Left renal cortex interstitium (tissue), 4 donors: Measurements from ENCODE around the gene CNTD1. TPM values are rescaled to one million over a fixed set of nuclear protein-coding genes. Genes with fewer than 3 reads are reported as not detected.
"Not testable (repeated sequence)": the region's sequence is repeated elsewhere in the genome, so short reads cannot be mapped to it uniquely, and the experiment has no call there.

ENCODE experiments used
- DNase-seq, 4 donors: peaks; one replicate each; pipeline ENCODE4 v3.0.0-alpha.2; 2013; ENCODE audit warnings: low read depth in 4 of 4, low spot score in 2 of 4, missing footprints in 1 of 4
- polyA plus RNA-seq, 4 donors: library from polyadenylated mRNA; unstranded; fragments of 120-200 nt; gene quantifications; one replicate each; pipeline ENCODE4 v1.2.1, GENCODE V29; 2013; ENCODE audit not compliant: insufficient read length in 4 of 4

CNTD1 gene
- polyA plus RNA-seq, 4 donors: 0.86 to 3.8 (median 2.1) TPM

DNA sequence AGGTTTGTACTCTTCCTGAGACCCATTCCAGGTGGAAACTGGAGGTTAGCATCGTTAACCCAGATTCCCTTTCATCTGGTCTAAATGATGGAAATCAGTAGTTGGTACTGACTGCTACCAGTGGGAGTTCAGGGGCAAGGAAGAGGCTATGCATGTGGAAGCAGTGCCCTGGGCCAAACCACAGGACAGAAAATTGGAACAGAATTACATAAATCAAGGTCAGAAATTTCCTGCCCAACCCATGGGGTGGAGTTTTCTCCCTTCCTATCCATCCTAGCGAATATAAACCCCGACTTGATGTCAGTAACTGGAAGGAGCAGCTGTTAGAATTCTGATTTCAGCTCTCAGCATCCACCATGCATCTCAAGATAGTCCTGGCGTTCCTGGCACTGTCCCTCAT is 45.6 kb downstream of the CNTD1 start, which contains the start of gene AOC2:
AOC2 (plus strand) TSS at position 310 of the 400 bp plus-strand sequence; CDS start at position 357, 47 bp downstream.
- DNase-seq: no peak

DNA sequence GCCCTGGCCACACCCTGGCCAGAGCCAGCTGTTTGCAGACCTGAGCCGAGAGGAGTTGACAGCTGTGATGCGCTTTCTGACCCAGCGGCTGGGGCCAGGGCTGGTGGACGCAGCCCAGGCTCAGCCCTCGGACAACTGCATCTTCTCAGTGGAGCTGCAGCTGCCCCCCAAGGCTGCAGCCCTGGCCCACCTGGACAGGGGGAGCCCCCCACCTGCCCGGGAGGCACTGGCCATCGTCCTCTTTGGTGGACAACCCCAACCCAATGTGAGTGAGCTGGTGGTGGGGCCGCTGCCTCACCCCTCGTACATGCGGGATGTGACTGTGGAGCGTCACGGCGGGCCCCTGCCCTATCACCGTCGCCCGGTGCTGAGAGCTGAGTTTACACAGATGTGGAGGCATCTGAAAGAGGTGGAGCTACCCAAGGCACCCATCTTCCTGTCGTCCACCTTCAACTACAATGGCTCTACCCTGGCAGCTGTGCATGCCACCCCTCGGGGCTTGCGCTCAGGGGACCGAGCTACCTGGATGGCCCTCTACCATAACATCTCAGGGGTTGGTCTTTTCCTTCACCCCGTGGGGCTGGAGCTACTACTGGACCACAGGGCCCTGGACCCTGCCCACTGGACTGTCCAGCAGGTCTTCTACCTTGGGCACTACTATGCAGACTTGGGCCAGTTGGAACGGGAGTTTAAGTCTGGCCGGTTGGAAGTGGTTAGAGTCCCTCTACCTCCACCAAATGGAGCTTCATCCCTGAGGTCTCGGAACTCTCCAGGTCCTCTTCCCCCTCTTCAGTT is 46.3 kb downstream of the CNTD1 start:
- no peak for DNase-seq

DNA sequence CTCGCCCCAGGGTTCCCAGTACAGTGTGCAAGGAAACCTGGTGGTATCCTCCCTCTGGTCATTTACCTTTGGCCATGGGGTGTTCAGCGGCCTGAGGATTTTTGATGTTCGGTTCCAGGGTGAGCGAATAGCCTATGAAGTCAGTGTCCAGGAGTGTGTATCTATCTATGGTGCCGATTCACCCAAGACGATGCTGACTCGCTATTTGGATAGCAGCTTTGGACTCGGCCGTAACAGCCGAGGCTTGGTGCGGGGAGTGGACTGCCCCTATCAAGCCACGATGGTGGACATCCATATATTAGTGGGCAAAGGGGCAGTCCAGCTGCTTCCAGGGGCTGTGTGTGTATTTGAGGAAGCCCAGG is 46.9 kb downstream of the CNTD1 start:
- no peak for DNase-seq

DNA sequence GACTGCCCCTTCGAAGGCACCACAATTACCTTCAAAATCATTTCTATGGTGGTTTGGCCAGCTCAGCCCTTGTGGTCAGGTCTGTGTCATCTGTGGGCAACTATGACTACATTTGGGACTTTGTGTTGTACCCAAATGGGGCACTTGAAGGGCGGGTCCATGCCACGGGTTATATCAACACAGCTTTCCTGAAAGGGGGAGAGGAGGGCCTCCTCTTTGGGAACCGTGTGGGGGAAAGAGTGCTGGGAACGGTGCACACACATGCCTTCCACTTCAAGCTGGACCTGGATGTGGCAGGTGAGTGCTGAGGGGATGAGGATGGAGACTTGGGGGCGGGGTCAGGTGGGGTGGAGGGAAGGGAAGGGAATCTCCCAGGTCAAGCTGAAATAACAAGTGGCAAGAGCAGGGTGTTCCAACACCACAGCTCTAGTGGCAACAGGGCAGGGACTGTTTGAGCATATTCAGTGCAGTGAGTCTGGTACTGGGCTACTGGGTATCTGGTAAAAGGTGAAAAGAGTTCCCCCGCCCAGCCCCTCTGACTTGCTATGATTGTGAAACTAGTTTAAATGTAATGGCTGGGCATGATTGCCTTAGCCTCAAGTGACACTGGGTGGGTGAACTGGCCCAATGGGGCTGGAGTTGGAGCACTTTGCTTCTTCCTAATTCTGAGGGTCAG is 47.4 kb downstream of the CNTD1 start:
- DNase-seq: no peak

DNA sequence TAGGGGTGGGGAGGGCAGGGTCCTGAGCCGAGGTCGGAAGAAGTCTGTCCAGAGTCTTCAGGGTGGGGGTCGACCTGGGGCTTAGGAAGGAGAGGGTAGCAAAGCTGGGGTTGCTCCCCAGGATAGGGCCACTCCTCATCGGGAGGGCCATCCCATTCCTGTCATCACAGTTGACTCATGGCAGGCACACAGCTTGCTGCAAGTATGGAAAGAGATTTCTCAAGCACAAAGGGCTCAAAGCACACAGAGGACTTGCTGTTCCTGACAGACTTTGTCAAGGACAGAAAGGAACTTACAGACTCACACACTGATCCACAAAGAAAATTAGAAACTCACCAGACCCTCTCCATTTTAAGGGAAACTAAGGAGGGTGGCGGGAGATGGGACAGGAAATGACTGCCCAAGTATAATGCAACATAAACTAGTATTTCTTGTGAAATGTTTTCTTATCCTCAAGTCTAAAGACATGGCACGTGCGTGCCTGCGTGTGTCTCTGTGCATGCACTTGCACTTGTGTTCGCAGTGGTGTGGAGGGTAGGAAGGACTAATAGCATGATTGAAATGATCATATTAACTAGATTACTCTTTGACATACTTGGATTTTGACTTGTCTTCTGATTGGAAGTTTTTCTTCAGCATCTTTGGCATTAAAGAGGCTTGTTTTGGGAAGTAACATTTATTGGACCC is 48.1 kb downstream of the CNTD1 start:
- no peak for DNase-seq

DNA sequence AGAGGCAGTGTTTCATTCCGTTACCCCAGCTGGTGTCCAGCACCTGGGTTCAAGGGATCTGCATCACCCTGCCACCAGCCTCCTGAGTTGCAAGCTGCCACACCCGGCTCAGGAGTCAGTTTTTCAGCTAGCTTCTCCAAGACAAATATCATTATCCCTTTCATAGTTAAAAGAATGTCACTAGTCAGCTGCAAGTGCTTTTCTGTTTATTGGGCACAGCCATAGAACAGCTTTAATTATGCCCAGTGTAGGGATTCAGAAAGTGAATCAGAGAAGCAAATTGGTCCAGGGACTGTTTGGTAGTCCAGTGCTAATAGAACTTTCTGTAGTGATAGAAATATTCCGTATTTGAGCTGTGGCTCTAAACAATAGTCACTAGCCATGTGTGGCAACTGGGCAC is 49.4 kb downstream of the CNTD1 start:
- no peak for DNase-seq

DNA sequence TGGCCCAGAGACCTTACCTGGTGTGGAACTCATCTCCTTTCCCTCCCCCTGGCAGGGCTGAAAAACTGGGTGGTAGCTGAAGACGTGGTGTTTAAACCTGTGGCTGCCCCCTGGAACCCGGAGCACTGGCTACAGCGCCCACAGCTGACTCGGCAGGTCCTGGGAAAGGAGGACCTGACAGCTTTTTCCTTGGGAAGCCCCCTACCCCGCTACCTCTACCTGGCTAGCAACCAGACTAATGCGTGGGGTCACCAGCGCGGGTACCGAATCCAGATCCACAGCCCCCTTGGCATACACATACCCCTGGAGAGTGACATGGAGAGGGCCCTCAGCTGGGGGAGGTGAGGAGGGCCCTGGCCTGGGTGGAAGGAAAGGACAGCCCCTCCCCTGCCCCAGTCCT is 50.4 kb downstream of the CNTD1 start:
- DNase-seq: no peak

DNA sequence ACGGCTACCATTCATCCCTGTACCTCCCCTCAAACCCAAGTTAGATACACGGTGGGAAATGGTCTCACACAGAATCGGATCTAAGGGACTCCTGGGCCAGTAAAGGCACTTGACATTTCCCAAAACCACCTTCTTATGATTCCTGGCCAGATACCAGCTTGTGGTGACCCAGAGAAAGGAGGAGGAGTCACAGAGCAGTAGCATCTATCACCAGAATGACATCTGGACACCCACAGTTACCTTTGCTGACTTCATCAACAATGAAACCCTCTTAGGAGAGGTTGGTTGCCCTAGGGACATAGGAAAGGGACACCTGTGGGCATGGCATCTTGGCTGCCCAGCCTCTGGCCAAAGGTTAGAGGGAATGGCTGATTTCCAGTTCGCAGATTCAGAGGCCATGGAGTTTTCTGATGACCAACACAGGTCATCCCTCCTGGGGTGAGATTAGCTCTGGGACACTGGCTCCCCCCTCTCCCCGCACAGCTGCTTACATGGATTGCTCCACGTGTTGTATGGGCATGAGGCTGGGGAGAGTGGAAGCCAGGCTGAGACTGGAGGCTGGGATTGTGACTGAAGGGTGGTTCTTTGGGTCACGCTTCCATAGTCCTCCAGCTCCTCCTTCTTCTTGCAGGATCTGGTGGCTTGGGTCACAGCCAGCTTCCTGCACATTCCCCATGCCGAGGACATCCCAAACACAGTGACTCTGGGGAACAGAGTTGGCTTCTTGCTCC is 51.0 kb downstream of the CNTD1 start:
- no peak for DNase-seq

DNA sequence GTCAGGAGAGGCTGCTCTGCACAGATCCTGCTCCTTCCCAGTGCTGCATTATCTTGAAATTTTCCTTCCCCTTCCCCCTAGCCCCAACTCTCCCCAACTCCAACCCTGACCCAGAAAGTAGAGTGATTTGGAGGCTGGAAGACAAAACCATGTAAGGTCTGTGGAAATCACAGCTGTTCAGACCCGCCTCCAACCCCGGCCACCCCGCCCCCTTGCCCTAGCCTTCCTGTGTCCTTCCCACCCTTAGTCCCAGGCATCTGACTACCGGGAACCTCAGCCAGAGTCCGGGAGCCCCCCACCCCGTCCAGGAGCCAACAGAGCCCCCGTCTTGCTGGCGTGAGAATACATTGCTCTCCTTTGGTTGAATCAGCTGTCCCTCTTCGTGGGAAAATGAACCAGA is 52.3 kb downstream of the CNTD1 start, which contains the start of gene AOC3:
AOC3 (plus strand) TSS at position 246 of the 400 bp plus-strand sequence; CDS start at position 391, 145 bp downstream.
- DNase-seq: no peak

DNA sequence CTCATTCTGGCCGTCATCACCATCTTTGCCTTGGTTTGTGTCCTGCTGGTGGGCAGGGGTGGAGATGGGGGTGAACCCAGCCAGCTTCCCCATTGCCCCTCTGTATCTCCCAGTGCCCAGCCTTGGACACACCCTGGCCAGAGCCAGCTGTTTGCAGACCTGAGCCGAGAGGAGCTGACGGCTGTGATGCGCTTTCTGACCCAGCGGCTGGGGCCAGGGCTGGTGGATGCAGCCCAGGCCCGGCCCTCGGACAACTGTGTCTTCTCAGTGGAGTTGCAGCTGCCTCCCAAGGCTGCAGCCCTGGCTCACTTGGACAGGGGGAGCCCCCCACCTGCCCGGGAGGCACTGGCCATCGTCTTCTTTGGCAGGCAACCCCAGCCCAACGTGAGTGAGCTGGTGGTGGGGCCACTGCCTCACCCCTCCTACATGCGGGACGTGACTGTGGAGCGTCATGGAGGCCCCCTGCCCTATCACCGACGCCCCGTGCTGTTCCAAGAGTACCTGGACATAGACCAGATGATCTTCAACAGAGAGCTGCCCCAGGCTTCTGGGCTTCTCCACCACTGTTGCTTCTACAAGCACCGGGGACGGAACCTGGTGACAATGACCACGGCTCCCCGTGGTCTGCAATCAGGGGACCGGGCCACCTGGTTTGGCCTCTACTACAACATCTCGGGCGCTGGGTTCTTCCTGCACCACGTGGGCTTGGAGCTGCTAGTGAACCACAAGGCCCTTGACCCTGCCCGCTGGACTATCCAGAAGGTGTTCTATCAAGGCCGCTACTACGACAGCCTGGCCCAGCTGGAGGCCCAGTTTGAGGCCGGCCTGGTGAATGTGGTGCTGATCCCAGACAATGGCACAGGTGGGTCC is 52.9 kb downstream of the CNTD1 start:
- not testable (repeated sequence) for DNase-seq

DNA sequence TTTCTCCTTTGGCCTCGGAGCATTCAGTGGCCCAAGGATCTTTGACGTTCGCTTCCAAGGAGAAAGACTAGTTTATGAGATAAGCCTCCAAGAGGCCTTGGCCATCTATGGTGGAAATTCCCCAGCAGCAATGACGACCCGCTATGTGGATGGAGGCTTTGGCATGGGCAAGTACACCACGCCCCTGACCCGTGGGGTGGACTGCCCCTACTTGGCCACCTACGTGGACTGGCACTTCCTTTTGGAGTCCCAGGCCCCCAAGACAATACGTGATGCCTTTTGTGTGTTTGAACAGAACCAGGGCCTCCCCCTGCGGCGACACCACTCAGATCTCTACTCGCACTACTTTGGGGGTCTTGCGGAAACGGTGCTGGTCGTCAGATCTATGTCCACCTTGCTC is 53.7 kb downstream of the CNTD1 start:
- DNase-seq: no peak

DNA sequence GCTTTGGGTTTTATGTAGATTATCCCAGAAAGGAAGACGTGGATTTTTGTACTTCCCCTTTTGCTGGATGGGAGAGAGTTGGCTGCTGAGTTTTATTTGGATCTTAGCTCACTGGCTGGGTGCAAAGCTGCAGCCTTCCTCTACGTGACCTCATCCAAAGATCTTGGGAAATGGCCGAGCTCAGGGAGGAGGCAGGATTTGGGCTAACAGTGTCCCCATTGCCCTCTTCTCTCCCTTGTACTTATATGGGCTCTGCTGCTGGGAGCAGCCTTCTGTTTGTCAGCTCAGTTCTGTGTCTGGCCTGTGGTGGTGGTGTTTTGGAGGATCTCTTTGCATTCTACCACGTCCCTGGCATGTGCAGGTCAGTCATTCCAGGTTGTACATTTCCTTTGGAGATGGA is 54.3 kb downstream of the CNTD1 start:
- DNase-seq: no peak

DNA sequence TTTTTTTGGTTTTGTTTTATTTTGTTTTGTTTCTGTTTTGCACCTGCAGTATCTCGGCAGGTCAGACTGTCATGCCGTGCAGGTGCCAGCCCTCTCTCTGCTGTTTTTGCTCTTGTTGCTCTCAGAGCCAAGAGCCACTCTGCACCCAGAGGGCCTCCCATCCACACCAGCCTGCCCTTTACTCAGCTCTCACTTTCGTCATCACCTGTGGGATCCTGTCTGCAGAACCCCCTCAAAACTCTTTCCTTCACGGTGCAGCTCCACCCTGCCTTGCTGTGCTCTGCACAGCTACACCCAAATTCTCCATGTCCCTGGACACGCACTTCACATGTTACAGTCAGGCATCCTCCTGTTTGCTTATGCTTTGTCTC is 54.9 kb downstream of the CNTD1 start:
- DNase-seq: no peak

DNA sequence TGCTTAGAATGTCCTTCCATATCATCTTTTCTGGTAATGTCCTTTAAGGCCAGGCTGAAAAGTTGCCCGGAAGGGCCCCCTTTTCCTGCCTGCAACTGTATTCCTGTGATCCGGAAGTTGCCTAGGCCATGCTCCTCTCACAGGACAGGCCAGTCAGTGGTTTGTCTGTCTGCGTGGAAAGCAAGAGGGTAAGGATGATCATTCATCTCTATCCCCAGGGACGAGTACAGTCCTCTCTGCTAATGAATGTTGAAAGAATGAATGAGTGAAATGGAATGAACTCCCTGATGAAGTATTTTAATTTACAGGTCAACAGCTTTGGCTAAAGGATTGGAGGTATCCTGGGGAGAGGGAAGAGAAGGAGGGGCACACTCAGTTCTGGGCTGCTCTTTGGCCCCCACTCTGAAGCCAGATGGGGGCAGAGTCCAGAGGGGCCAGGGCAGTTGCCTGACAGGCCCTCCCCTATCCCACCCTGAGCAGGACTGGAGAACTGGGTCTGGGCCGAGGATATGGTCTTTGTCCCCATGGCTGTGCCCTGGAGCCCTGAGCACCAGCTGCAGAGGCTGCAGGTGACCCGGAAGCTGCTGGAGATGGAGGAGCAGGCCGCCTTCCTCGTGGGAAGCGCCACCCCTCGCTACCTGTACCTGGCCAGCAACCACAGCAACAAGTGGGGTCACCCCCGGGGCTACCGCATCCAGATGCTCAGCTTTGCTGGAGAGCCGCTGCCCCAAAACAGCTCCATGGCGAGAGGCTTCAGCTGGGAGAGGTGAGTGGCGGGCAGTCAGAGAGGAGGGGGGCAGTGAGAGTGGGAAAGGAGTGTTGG is 55.5 kb downstream of the CNTD1 start:
- DNase-seq: no peak

DNA sequence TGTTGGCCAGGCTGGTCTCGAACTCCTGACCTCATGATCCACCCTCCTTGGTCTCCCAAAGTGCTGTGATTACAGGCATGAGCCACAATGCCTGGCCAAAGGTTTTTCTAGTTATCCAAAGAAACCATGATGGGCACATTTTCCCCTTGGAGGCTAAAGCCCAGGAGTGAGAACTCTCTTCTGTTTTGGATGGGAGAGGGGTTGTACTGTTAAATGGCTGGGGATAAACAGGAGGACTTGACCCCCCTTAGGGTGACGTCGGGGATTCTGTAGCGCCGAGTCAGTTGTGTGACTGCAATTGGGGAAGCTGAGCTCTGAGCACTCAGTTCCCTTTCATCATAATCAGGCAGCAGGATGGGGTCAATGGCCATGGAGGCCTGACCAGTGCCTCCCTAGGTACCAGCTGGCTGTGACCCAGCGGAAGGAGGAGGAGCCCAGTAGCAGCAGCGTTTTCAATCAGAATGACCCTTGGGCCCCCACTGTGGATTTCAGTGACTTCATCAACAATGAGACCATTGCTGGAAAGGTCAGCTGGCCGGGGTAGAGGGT is 56.5 kb downstream of the CNTD1 start:
- DNase-seq: no peak

DNA sequence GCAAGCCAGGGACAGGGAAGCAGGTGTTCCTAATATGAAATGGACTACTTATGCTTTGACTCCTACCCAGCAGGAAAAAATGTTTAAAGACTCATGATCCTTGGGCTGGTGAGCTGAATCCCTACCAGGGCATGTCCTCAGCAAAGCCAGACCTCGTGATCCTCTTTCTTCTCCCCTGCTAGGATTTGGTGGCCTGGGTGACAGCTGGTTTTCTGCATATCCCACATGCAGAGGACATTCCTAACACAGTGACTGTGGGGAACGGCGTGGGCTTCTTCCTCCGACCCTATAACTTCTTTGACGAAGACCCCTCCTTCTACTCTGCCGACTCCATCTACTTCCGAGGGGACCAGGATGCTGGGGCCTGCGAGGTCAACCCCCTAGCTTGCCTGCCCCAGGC is 57.4 kb downstream of the CNTD1 start:
- not testable (repeated sequence) for DNase-seq

DNA sequence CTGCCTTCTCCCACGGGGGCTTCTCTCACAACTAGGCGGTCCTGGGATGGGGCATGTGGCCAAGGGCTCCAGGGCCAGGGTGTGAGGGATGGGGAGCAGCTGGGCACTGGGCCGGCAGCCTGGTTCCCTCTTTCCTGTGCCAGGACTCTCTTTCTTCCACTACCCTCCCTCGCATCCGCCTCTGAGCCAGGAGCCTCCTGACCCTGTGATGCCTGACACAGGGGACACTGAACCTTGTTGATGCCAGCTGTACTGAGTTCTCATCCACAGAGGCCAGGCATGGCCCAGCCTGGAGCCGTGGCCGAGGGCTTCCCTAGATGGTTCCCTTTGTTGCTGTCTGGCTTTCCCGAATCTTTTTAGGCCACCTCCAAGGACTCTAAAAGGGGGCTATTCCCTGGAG is 57.9 kb downstream of the CNTD1 start:
- DNase-seq: not testable (repeated sequence)

DNA sequence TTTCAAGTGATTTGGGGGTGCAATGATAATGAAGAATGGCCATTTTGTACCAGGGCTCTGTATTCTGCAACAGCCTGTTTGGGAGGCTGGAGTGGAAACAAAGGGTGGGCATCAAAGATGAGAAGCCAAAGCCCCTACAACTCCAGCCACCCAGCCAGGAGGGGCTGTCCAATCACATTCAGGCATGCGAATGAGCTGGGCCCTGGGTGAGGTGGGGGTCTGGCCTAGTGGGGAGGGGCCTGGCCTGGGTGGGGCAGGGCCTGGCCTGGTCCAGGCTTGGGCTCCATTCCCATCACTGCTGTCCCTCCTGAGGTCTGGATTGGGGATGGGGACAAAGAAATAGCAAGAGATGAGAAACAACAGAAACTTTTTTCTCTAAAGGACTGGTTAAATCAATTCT is 58.7 kb downstream of the CNTD1 start:
- no peak for DNase-seq
